SK-N-SH treated with all-trans-retinoic acid at 6 μM for 48 hours (cell line): ENCODE measurements around the gene SEMA7A.

Experiments
- ATAC-seq: fragments of 200-7000 bp; cut with Tn5 transposase; 3 replicates; pipeline ENCODE4 v1.9.1; 2020; ENCODE audit warnings: mild to moderate bottlenecking, moderate library complexity
- ARNTL ChIP-seq: fragments of 450-650 bp; formaldehyde crosslinking; IDR thresholded peaks from 2 replicates; pipeline ENCODE4 v1.5.0; 2020; ENCODE audit warnings: low read depth, mild to moderate bottlenecking, moderate library complexity, borderline replicate concordance
- ESRRG ChIP-seq: fragments of 250-450 bp; sonication (Bioruptor Pico); IDR thresholded peaks from 2 replicates; pipeline ENCODE4 v1.6.1; 2021; ENCODE audit warnings: mild to moderate bottlenecking
- GLIS3 ChIP-seq: fragments of 250-450 bp; sonication (Bioruptor Pico); IDR thresholded peaks from 2 replicates; pipeline ENCODE4 v1.5.0; 2020; ENCODE audit warnings: mild to moderate bottlenecking, moderate library complexity
- ISL1 ChIP-seq: fragments of 250-450 bp; sonication (Bioruptor Pico); IDR thresholded peaks from 2 replicates; pipeline ENCODE4 v2.1.2; 2022; ENCODE audit warnings: mild to moderate bottlenecking, moderate library complexity
- OSR1 ChIP-seq: fragments of 250-450 bp; sonication (Bioruptor Pico); IDR thresholded peaks from 2 replicates; pipeline ENCODE4 v1.8.0; 2022; ENCODE audit warnings: moderate library complexity, mild to moderate bottlenecking, inconsistent platforms
- PPARA ChIP-seq: fragments of 250-450 bp; sonication (Bioruptor Pico); IDR thresholded peaks from 2 replicates; pipeline ENCODE4 v1.5.0; 2020; ENCODE audit warnings: mild to moderate bottlenecking, borderline replicate concordance
- RARB ChIP-seq: fragments of 250-450 bp; sonication (Bioruptor Pico); IDR thresholded peaks from 2 replicates; pipeline ENCODE4 v1.8.0; 2021; ENCODE audit warnings: mild to moderate bottlenecking, moderate library complexity
- SNAI2 ChIP-seq: fragments of 250-450 bp; sonication (Bioruptor Pico); IDR thresholded peaks from 2 replicates; pipeline ENCODE4 v1.5.0; 2020; ENCODE audit warnings: mild to moderate bottlenecking, moderate library complexity
- TCF4 ChIP-seq: fragments of 250-450 bp; sonication (Bioruptor Pico); IDR thresholded peaks from 2 replicates; pipeline ENCODE4 v1.8.0; 2021; ENCODE audit warnings: mild to moderate bottlenecking, moderate library complexity, borderline replicate concordance
- TOX ChIP-seq: fragments of 250-450 bp; sonication (Bioruptor Pico); IDR thresholded peaks from 2 replicates; pipeline ENCODE4 v1.8.0; 2021; ENCODE audit warnings: mild to moderate bottlenecking, moderate library complexity, borderline replicate concordance
- TSHZ2 ChIP-seq: fragments of 250-450 bp; sonication (Bioruptor Pico); IDR thresholded peaks from 2 replicates; pipeline ENCODE4 v1.5.0; 2020; ENCODE audit warnings: mild to moderate bottlenecking, moderate library complexity
- ZC3H10 ChIP-seq: fragments of 250-450 bp; sonication (Bioruptor Pico); IDR thresholded peaks from 2 replicates; pipeline ENCODE4 v1.5.1; 2021; ENCODE audit warnings: mild to moderate bottlenecking, moderate library complexity
- ZFP3 ChIP-seq: fragments of 250-450 bp; sonication (Bioruptor Pico); IDR thresholded peaks from 2 replicates; pipeline ENCODE4 v1.5.0; 2020; ENCODE audit warnings: mild to moderate bottlenecking, moderate library complexity
- ZFP30 ChIP-seq: fragments of 450-650 bp; formaldehyde crosslinking; IDR thresholded peaks from 2 replicates; pipeline ENCODE4 v1.5.0; 2022; ENCODE audit warnings: mild to moderate bottlenecking, moderate library complexity
- ZNF565 ChIP-seq: fragments of 450-650 bp; formaldehyde crosslinking; conservative IDR thresholded peaks from 2 replicates; pipeline ENCODE4 v1.5.0; 2020; ENCODE audit warnings: low read depth, mild to moderate bottlenecking, moderate library complexity
- ZNF70 ChIP-seq: fragments of 450-650 bp; formaldehyde crosslinking; IDR thresholded peaks from 2 replicates; pipeline ENCODE4 v1.5.0; 2020; ENCODE audit warnings: mild to moderate bottlenecking, moderate library complexity
- ZNF8 ChIP-seq: fragments of 450-650 bp; formaldehyde crosslinking; IDR thresholded peaks from 2 replicates; pipeline ENCODE4 v1.5.0; 2020; ENCODE audit warnings: mild to moderate bottlenecking, moderate library complexity
- TF ChIP-seq, protein P1 (sequence below): fragments of 250-450 bp; sonication (Bioruptor Pico); IDR thresholded peaks from 2 replicates; pipeline ENCODE4 v1.8.0; 2021; ENCODE audit warnings: low read depth, mild to moderate bottlenecking, moderate library complexity, borderline replicate concordance
- TF ChIP-seq, protein P2 (sequence below): fragments of 250-450 bp; sonication (Bioruptor Pico); IDR thresholded peaks from 2 replicates; pipeline ENCODE4 v1.5.1; 2021; ENCODE audit warnings: mild to moderate bottlenecking, moderate library complexity

Gene SEMA7A

DNA sequence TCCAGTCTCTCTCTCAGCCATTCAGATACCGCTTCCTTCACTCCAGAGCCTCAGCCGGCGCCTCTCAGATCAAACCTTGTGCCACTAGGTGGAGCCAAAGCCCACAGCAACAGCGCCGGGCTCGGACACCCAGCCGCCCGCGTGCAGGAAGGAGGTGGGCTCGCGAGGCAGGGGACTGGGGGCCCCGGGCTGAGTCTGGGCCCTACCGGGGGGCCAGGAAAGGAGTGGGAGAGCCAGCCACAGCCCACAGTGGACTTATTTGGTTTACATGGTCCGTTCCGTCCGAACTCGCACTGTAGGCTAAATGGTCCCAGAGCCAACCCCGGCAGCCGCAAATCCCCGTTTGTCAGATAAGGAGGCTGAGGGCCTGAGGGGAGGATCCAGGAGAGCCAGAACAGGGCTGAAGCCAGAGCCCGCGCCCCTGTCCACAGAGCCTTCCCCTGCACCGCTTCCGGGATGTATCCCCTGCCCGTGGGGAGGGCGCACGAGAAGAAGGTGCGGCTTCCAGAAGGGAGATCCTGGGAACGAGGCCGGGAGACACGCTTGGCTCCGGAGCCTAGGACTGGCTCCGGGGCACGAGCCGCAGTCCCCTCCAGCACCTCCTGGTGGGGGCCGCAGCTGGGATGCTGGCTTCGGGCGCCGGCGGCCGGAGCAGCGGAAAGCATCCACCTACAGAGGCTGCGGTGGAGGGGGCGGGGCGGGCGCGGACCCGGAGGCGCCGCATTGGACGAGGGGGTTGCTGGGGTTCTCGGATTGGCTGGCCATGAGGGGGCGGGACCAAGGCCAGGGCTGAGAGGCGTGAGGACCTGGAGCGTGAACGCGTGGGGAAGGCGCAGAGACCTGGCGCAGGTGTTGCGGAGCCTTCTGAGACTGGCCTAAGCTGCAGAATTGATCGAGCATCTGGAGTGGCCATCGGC, 59.8 kb downstream of the SEMA7A start (continued):
- TF ChIP-seq PPARA, result no peak
- TF ChIP-seq, all 23 proteins: peak for 0

DNA sequence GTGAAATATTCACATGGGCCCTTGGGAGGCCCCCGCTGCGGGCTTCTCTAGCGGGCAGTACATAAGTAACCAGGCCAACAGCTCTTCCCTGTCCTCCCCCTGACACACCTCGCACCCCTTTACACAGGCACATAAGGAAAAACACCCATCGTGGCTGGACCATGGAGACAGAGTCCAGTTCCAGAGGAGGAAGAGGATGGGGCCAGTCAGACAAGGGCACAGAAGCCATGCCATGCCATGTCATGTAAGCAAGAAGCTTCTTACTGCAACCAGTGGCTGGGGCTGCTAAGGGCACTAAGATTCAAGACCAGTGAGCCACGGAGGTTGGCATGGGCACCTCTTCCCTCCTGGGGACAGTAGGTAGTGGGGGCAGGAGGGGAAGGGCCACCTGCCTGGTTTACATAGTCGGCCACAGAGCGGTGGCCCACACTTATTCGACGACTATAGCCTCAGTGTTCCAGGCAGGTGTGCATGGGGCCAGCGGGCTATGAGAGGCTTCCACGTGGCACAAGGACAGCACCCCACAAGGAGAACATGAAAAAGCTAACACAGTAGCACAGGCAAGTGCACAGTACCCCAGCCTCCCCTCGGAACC, 60.6 kb downstream of the SEMA7A start:
- ATAC-seq, result peak; percentile 6
- TF ChIP-seq RARB (no peak), ESRRG (CRISPR knock-in tag) (no peak)

DNA sequence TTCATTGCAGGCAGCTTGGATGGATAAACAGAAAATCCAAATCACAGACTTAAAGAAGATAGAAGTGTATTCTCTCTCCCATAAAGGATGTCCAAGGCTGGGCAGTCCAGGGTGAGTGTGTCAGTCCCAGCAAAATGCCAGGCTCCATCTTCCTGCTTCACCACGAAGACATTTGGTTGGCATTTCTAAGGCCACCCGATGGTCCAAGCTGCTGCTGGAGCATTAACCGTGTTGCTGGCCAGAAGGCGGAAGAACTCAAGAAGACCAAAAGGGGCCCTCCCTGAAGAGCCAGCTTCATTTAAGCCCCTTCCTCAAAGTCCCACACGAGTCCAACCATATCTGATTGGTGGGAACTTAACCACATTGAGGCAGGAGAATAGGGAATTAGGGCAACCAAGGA, 63.3 kb downstream of the SEMA7A start:
- TF ChIP-seq ZFP30 (CRISPR knock-in tag), result no peak
- TF ChIP-seq, all 23 proteins: peak for 0
- no peak for ATAC-seq

DNA sequence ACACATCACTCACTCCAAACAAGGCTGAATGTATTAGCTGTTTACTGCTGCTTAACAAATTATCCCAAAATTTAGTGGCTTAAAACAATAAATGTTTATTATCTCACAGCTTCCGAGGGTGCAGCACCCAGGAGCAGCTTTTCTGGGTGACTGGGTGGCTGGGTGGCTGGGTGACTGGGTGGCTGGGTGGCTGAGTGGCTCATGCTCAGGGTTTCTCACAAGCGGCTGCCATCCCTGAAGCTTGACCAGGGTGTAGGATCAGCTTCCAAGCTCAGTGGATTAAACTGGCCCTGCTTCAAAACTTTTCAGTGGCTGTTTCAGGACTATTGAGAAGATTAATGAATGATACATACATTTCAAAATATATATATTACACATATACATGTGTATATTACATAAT, 64.0 kb downstream of the SEMA7A start:
- TF ChIP-seq ZNF70 (CRISPR knock-in tag) (no peak), TCF4 (CRISPR knock-in tag) (no peak), ZFP3 (no peak), ARNTL (CRISPR knock-in tag) (no peak), ISL1 (CRISPR knock-in tag) (no peak), GLIS3 (CRISPR knock-in tag) (no peak), PPARA (no peak), ZFP30 (CRISPR knock-in tag) (no peak), TSHZ2 (CRISPR knock-in tag) (no peak), OSR1 (CRISPR knock-in tag) (no peak), ZNF8 (no peak), TOX (CRISPR knock-in tag) (no peak), SNAI2 (CRISPR knock-in tag) (no peak), ESRRG (CRISPR knock-in tag) (no peak), ZNF565 (CRISPR knock-in tag) (no peak), ZC3H10 (CRISPR knock-in tag) (no peak)
- TF ChIP-seq, protein P1, sequence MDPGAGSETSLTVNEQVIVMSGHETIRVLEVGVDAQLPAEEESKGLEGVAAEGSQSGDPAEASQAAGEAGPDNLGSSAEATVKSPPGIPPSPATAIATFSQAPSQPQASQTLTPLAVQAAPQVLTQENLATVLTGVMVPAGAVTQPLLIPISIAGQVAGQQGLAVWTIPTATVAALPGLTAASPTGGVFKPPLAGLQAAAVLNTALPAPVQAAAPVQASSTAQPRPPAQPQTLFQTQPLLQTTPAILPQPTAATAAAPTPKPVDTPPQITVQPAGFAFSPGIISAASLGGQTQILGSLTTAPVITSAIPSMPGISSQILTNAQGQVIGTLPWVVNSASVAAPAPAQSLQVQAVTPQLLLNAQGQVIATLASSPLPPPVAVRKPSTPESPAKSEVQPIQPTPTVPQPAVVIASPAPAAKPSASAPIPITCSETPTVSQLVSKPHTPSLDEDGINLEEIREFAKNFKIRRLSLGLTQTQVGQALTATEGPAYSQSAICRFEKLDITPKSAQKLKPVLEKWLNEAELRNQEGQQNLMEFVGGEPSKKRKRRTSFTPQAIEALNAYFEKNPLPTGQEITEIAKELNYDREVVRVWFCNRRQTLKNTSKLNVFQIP (CRISPR knock-in tag), result no peak
- TF ChIP-seq, protein P2, sequence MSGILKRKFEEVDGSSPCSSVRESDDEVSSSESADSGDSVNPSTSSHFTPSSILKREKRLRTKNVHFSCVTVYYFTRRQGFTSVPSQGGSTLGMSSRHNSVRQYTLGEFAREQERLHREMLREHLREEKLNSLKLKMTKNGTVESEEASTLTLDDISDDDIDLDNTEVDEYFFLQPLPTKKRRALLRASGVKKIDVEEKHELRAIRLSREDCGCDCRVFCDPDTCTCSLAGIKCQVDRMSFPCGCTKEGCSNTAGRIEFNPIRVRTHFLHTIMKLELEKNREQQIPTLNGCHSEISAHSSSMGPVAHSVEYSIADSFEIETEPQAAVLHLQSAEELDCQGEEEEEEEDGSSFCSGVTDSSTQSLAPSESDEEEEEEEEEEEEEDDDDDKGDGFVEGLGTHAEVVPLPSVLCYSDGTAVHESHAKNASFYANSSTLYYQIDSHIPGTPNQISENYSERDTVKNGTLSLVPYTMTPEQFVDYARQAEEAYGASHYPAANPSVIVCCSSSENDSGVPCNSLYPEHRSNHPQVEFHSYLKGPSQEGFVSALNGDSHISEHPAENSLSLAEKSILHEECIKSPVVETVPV (CRISPR knock-in tag), result no peak
- ATAC-seq, result no peak

- no peak for ATAC-seq
- TF ChIP-seq PPARA, result no peak
- TF ChIP-seq ZC3H10 (CRISPR knock-in tag), result no peak
These were observed 64.5 kb downstream of the SEMA7A start for GRCh38 chr15:74369084-74369745.
